DND-41 (cell line): ENCODE results near the gene MCM7.
A peak's percentile ranks its signal among the peaks of the same experiment; 100 is the strongest.
"Not testable (repeated sequence)": the region's sequence is repeated elsewhere in the genome, so short reads cannot be mapped to it uniquely, and the experiment has no call there.

ENCODE experiments used
- ATAC-seq: fragments of 200-7000 bp; cut with Tn5 transposase; 3 replicates; pipeline ENCODE4 v1.9.1; 2021; ENCODE audit warnings: low read depth; ENCODE audit not compliant: insufficient read depth
- DNase-seq: peaks from one replicate; pipeline ENCODE4 v3.0.0-alpha.2; 2020
- H2AFZ ChIP-seq: 2 replicates; pipeline ENCODE4 v1.6.0; 2012; ENCODE audit warnings: low read depth, low read length
- H3K27ac ChIP-seq: 2 replicates; pipeline ENCODE4 v1.5.1; 2012; ENCODE audit warnings: low read length, inconsistent platforms
- H3K27me3 ChIP-seq: fragments of 200-600 bp; sonication (generic); 2 replicates; pipeline ENCODE4 v1.6.0; 2012; ENCODE audit warnings: low read length, mild to moderate bottlenecking, inconsistent platforms; ENCODE audit not compliant: insufficient read depth, poor library complexity
- H3K36me3 ChIP-seq: 2 replicates; pipeline ENCODE4 v1.5.1; 2012; ENCODE audit warnings: low read length, inconsistent platforms; ENCODE audit not compliant: insufficient read depth
- H3K4me1 ChIP-seq: 2 replicates; pipeline ENCODE4 v1.5.1; 2012; ENCODE audit warnings: mild to moderate bottlenecking, low read length; ENCODE audit not compliant: insufficient read depth
- H3K4me2 ChIP-seq: 2 replicates; pipeline ENCODE4 v1.6.0; 2012; ENCODE audit warnings: mild to moderate bottlenecking, moderate library complexity, low read length, inconsistent platforms; ENCODE audit not compliant: insufficient read depth
- H3K4me3 ChIP-seq, 2 experiments: fragments of 200-600 bp in 1 of 2; shearing (Covaris generic) in 1 of 2; 2 replicates each; pipeline ENCODE4 v1.5.1; 2012 to 2016; ENCODE audit warnings: inconsistent platforms in 2 of 2, low read length in 2 of 2, mild to moderate bottlenecking in 2 of 2, low read depth in 1 of 2, moderate library complexity in 1 of 2
- H3K79me2 ChIP-seq: 2 replicates; pipeline ENCODE4 v1.6.0; 2012; ENCODE audit warnings: low read length, inconsistent platforms; ENCODE audit not compliant: insufficient read depth
- H3K9ac ChIP-seq: 2 replicates; pipeline ENCODE4 v1.6.0; 2012; ENCODE audit warnings: low read depth, mild to moderate bottlenecking, inconsistent platforms, low read length, moderate library complexity
- H3K9me3 ChIP-seq: 2 replicates; pipeline ENCODE4 v1.5.1; 2012; ENCODE audit warnings: low read length, moderate library complexity, mild to moderate bottlenecking, inconsistent platforms; ENCODE audit not compliant: insufficient read depth, severe bottlenecking
- H4K20me1 ChIP-seq: 2 replicates; pipeline ENCODE4 v1.6.0; 2012; ENCODE audit warnings: low read length; ENCODE audit not compliant: insufficient read depth
- CTCF ChIP-seq: IDR thresholded peaks from 2 replicates; pipeline ENCODE4 v1.5.1; 2012; ENCODE audit warnings: borderline replicate concordance, low read length, moderate library complexity, mild to moderate bottlenecking; ENCODE audit not compliant: poor library complexity, severe bottlenecking; ENCODE audit errors: extremely low read depth
- EZH2 ChIP-seq: IDR thresholded peaks from 3 replicates; pipeline ENCODE4 v1.6.1; 2012; ENCODE audit warnings: borderline replicate concordance, low read depth, mild to moderate bottlenecking, moderate library complexity, low read length, inconsistent platforms; ENCODE audit not compliant: severe bottlenecking

The MCM7 gene

GRCh38 chr7:100147278-100147677 lies 46.1 kb upstream of the MCM7 start:
- H3K79me2 ChIP-seq, result peaks cover 20% of the 10 kb centered on the region
- ATAC-seq (no peak), DNase-seq (no peak)
- H3K4me2 ChIP-seq, result no peak overlapping the region
- H3K27ac ChIP-seq, result no peak overlapping the region
- H3K9ac ChIP-seq, result no peak overlapping the region
- TF ChIP-seq CTCF (no peak), EZH2 (no peak)
- peak overlapping the region; percentile 84; the same call in 1 of the 2 replicates for H2AFZ ChIP-seq
- H3K27me3 ChIP-seq, result no peaks in the 10 kb centered on the region
- peaks cover 26% of the 10 kb centered on the region for H3K4me1 ChIP-seq
- H3K4me3 ChIP-seq, result no peak overlapping the region
- H4K20me1 ChIP-seq, result no peaks in the 10 kb centered on the region
- H3K36me3 ChIP-seq, result 0 out of 2 replicates have a peak, but pooled peaks cover 1% of the 10 kb centered on the region
- H3K9me3 ChIP-seq, result no peaks in the 10 kb centered on the region

GRCh38 chr7:100146350-100146749 lies 45.2 kb upstream of the MCM7 start:
- Histone ChIP-seq H3K4me1 (peaks cover 26% of the 10 kb centered on the region), H3K79me2 (peaks cover 20% of the 10 kb centered on the region)
- H3K27ac ChIP-seq, H4K20me1 ChIP-seq, H3K27me3 ChIP-seq, H3K4me3 ChIP-seq, ATAC-seq, H3K4me2 ChIP-seq, DNase-seq, H3K9me3 ChIP-seq, H2AFZ ChIP-seq, H3K9ac ChIP-seq, H3K36me3 ChIP-seq: not testable (repeated sequence)

- H3K4me2 ChIP-seq, result no peak overlapping the region
- TF ChIP-seq EZH2 (no peak), CTCF (no peak)
Observed at GRCh38 chr7:100142461-100142860, 41.3 kb upstream of the MCM7 start.

GRCh38 chr7:100141555-100141949 lies 40.4 kb upstream of the MCM7 start:
- Histone ChIP-seq H3K9ac (no peak overlapping the region), H3K27me3 (no peaks in the 10 kb centered on the region), H3K4me2 (no peak overlapping the region), H3K9me3 (no peaks in the 10 kb centered on the region), H3K4me1 (no peaks in the 10 kb centered on the region), H3K27ac (no peak overlapping the region), H3K4me3 (no peak overlapping the region), H2AFZ (no peak overlapping the region), H3K79me2 (no peaks in the 10 kb centered on the region), H3K36me3 (no peaks in the 10 kb centered on the region), H4K20me1 (no peaks in the 10 kb centered on the region)
- no peak for DNase-seq
- TF ChIP-seq EZH2, result no peak
- no peak for TF ChIP-seq CTCF
- ATAC-seq, result no peak

More at GRCh38 chr7:100142461-100142860, 41.3 kb upstream of the MCM7 start:
- no peaks in the 10 kb centered on the region for H3K9me3 ChIP-seq
- H3K9ac ChIP-seq, result no peak overlapping the region
- H3K36me3 ChIP-seq, result no peaks in the 10 kb centered on the region
- H3K4me1 ChIP-seq, result no peaks in the 10 kb centered on the region
- H3K79me2 ChIP-seq, result no peaks in the 10 kb centered on the region
- H3K27me3 ChIP-seq, result no peaks in the 10 kb centered on the region
- ATAC-seq (no peak), DNase-seq (no peak)
- no peak overlapping the region for H3K4me3 ChIP-seq
- H4K20me1 ChIP-seq, result no peaks in the 10 kb centered on the region
- H3K27ac ChIP-seq, result no peak overlapping the region
- no peak overlapping the region for H2AFZ ChIP-seq
